B cell (primary cell): ENCODE results near the gene HAP1. TPM values are rescaled to one million over a fixed set of nuclear protein-coding genes. Genes with fewer than 3 reads are reported as not detected.

Source experiments
- ATAC-seq: fragments of 200-7000 bp; cut with Tn5 transposase; one replicate; pipeline ENCODE4 v1.10.0; 2021; ENCODE audit warnings: low read depth, mild to moderate bottlenecking, moderate number of reproducible peaks, moderate library complexity
- CTCF ChIA-PET: fragments of 350-600 bp; sonication (Branson Sonifier 250); formaldehyde crosslinking; loops from one replicate; lab custom pipeline; 2021; ENCODE audit warnings: antibody characterized with exemption, inconsistent platforms; lab: Charles Lee
- POLR2A ChIA-PET: fragments of 350-600 bp; sonication (Branson Sonifier 250); formaldehyde crosslinking; loops from one replicate; lab custom pipeline; 2021; ENCODE audit warnings: antibody characterized with exemption; lab: Charles Lee
- DNase-seq: peaks from one replicate; pipeline ENCODE4 v3.0.0; 2013
- H2AFZ ChIP-seq: 2 replicates; pipeline ENCODE4 v1.6.1; 2012; ENCODE audit warnings: mild to moderate bottlenecking, low read depth, low read length; ENCODE audit not compliant: insufficient read depth, poor library complexity, severe bottlenecking
- H3K27ac ChIP-seq, 2 donors: 1 replicate in 1 of 2; 2 replicates in 1 of 2; pipeline ENCODE4 v1.5.1; 2012 to 2013; ENCODE audit warnings: low read length in 2 of 2, mild to moderate bottlenecking in 2 of 2, moderate library complexity in 1 of 2
- H3K27me3 ChIP-seq, 4 experiments: fragments of 200-600 bp in 1 of 4; sonication (generic) in 1 of 4; replicated peaks in 1 of 4; 1 replicate in 2 of 4; 2 replicates in 2 of 4; pipeline versions ENCODE4 v1.6.1 to v1.7.0; 2013 to 2016; ENCODE audit warnings: low read length in 3 of 4, mild to moderate bottlenecking in 2 of 4, mixed read lengths in 1 of 4, moderate library complexity in 1 of 4; ENCODE audit not compliant: insufficient read depth in 4 of 4, control insufficient read depth in 3 of 4; ENCODE audit errors: control extremely low read depth in 1 of 4
- H3K36me3 ChIP-seq, 2 experiments: replicated peaks in 1 of 2; 1 replicate in 1 of 2; 2 replicates in 1 of 2; pipeline versions ENCODE4 v1.6.1 to v1.7.1; 2013; ENCODE audit warnings: low read length in 1 of 2; ENCODE audit not compliant: insufficient read depth in 2 of 2, control insufficient read depth in 1 of 2; ENCODE audit errors: control extremely low read depth in 1 of 2, extremely low read depth in 1 of 2
- H3K4me1 ChIP-seq, 2 donors: fragments of 200-600 bp in 1 of 2; sonication (generic) in 1 of 2; 1 replicate in 1 of 2; 2 replicates in 1 of 2; pipeline versions ENCODE4 v1.5.1 to v1.6.1; 2013 to 2017; ENCODE audit warnings: low read length in 2 of 2; ENCODE audit not compliant: control insufficient read depth in 2 of 2, insufficient read depth in 2 of 2
- H3K4me2 ChIP-seq: replicated peaks from 2 replicates; pipeline ENCODE3; 2012; ENCODE audit warnings: mild to moderate bottlenecking, low read depth, low read length; ENCODE audit not compliant: poor library complexity, severe bottlenecking
- H3K4me3 ChIP-seq, 5 experiments: fragments of 200-600 bp in 1 of 5; sonication (generic) in 1 of 5; 1 replicate in 3 of 5; 2 replicates in 2 of 5; pipeline versions ENCODE4 v1.5.1 to v1.7.0; 2011 to 2016; ENCODE audit warnings: low read length in 4 of 5, mild to moderate bottlenecking in 4 of 5, low read depth in 2 of 5, control low read depth in 1 of 5, moderate library complexity in 1 of 5; ENCODE audit not compliant: insufficient read depth in 1 of 5; ENCODE audit errors: control extremely low read depth in 1 of 5, extremely low read depth in 1 of 5
- H3K79me2 ChIP-seq: fragments of 200-600 bp; sonication (generic); one replicate; pipeline ENCODE4 v1.6.0; 2016; ENCODE audit warnings: low read length; ENCODE audit not compliant: control insufficient read depth, insufficient read depth
- H3K9ac ChIP-seq: fragments of 200-600 bp; sonication (generic); 2 replicates; pipeline ENCODE4 v1.6.1; 2017; ENCODE audit warnings: mild to moderate bottlenecking, low read length, moderate library complexity
- H3K9me3 ChIP-seq, 3 donors: one replicate each; pipeline versions ENCODE4 v1.6.1 to v1.7.1; 2013; ENCODE audit warnings: low read length in 2 of 3; ENCODE audit not compliant: control insufficient read depth in 2 of 3, insufficient read depth in 1 of 3; ENCODE audit errors: control extremely low read depth in 1 of 3
- H4K20me1 ChIP-seq: 2 replicates; pipeline ENCODE4 v1.6.0; 2012; ENCODE audit warnings: mild to moderate bottlenecking, low read length; ENCODE audit not compliant: insufficient read depth, control insufficient read depth, poor library complexity, severe bottlenecking
- H3K27ac Mint-ChIP-seq: one replicate; pipeline ENCODE4 v1.8.0; 2021; ENCODE audit warnings: mixed read lengths
- H3K27me3 Mint-ChIP-seq: one replicate; pipeline ENCODE4 v1.8.0; 2021; ENCODE audit warnings: mixed read lengths
- H3K4me1 Mint-ChIP-seq: one replicate; pipeline ENCODE4 v1.8.0; 2021; ENCODE audit warnings: mixed read lengths
- H3K4me3 Mint-ChIP-seq: one replicate; pipeline ENCODE4 v1.8.0; 2021; ENCODE audit warnings: mixed read lengths
- H3K9me3 Mint-ChIP-seq: one replicate; pipeline ENCODE4 v1.8.0; 2022; ENCODE audit warnings: mixed read lengths; ENCODE audit not compliant: insufficient read depth
- CTCF ChIP-seq: fragments of 200-600 bp; IDR thresholded peaks from one replicate; pipeline ENCODE4 v1.8.0; 2022; ENCODE audit warnings: antibody characterized with exemption, mild to moderate bottlenecking
- EZH2 ChIP-seq: IDR thresholded peaks from 2 replicates; pipeline ENCODE4 v1.6.1; 2012; ENCODE audit warnings: borderline replicate concordance, low read depth, mild to moderate bottlenecking, moderate library complexity, low read length; ENCODE audit not compliant: insufficient read depth, poor library complexity, severe bottlenecking
- WGBS: methylation state at CpG from one replicate; pipeline ENCODE4 v1.1.5; 2013; ENCODE audit warnings: missing lambda C conversion rate; ENCODE audit not compliant: insufficient coverage; 5-methylcytosine and 5-hydroxymethylcytosine counted together
- intact Hi-C: fragments of 100-400 bp; cut with micrococcal nuclease; formaldehyde crosslinking; loops from one replicate; pipeline ENCODE4 v1.10.0; 2022
- polyA plus RNA-seq: library from polyadenylated mRNA; depleted of rRNA; stranded (reverse); fragments of >200 nt; gene quantifications from 2 replicates; pipeline ENCODE4 v1.2.3, GENCODE V29; 2012
- total RNA-seq, 2 donors: library from RNA; stranded (reverse); fragments of 120-200 nt in 1 of 2; gene quantifications; 1 replicate in 1 of 2; 2 replicates in 1 of 2; pipeline versions ENCODE4 v1.2.3 to v1.2.4, GENCODE V29; 2013 to 2022

Gene HAP1
- total and polyA plus RNA-seq, 2 donors (not counting 1 experiment from before 2014, with no cell fraction given): 0.03 to 0.37 TPM

- H3K9me3 Mint-ChIP-seq: no peaks in the 10 kb centered on the region
- Histone ChIP-seq H3K9ac (no peak overlapping the region), H3K4me1 (no peaks in the 10 kb centered on the region), H3K9me3 (no peaks in the 10 kb centered on the region), H3K4me3 (no peak overlapping the region), H3K27me3 (no peaks in the 10 kb centered on the region), H3K4me2 (no peak overlapping the region), H3K36me3 (peaks cover 0 to 40% of the 10 kb centered on the region in 2 experiments), H4K20me1 (no peaks in the 10 kb centered on the region), H2AFZ (no peak overlapping the region), H3K27ac (no peak overlapping the region), H3K79me2 (no peaks in the 10 kb centered on the region)
- ATAC-seq (no peak), DNase-seq (no peak)
- WGBS: 96% methylated on average over 12 of the region's 12 CpGs
- ChIA-PET CTCF (no interaction called here), POLR2A (no interaction called here)
- H3K4me1 Mint-ChIP-seq: no peaks in the 10 kb centered on the region
- no peaks in the 10 kb centered on the region for H3K27me3 Mint-ChIP-seq
- intact Hi-C loops: no loop called here
- H3K27ac Mint-ChIP-seq: no peak overlapping the region
- TF ChIP-seq EZH2 (no peak), CTCF (no peak)
- no peak overlapping the region for H3K4me3 Mint-ChIP-seq
These were observed 19.6 kb upstream of the HAP1 start for GRCh38 chr17:41754066-41754465.

GRCh38 chr17:41751288-41751687 lies 16.8 kb upstream of the HAP1 start:
- Mint-ChIP-seq H3K27ac (no peak overlapping the region), H3K4me3 (no peak overlapping the region), H3K9me3 (no peaks in the 10 kb centered on the region), H3K4me1 (no peaks in the 10 kb centered on the region), H3K27me3 (peaks cover 5% of the 10 kb centered on the region)
- Histone ChIP-seq H3K9ac (no peak overlapping the region), H3K4me2 (no peak overlapping the region), H3K4me3 (no peak overlapping the region), H3K36me3 (peaks cover 0 to 20% of the 10 kb centered on the region in 2 experiments), H3K27ac (no peak overlapping the region), H3K79me2 (no peaks in the 10 kb centered on the region), H2AFZ (no peak overlapping the region), H3K4me1 (no peaks in the 10 kb centered on the region), H3K27me3 (no peaks in the 10 kb centered on the region), H4K20me1 (no peaks in the 10 kb centered on the region), H3K9me3 (no peaks in the 10 kb centered on the region)
- POLR2A ChIA-PET: interaction anchor here (0.7 kb wide), 1 partner anchor 14 kb away, joined by 3 read pairs; no protein-coding TSS in a partner anchor
- intact Hi-C loops: no loop called here
- no peak for ATAC-seq
- no peak for DNase-seq
- no peak for TF ChIP-seq EZH2
- no peak for TF ChIP-seq CTCF
- CTCF ChIA-PET: interaction anchor here (1.1 to 1.9 kb wide), 2 partner anchors 14 to 50 kb away, joined by 4 to 8 read pairs; no protein-coding TSS in a partner anchor
- 84% methylated on average over 3 of the region's 3 CpGs for WGBS
